ENCODE data around the gene OPA1.

GRCh38 chr3:193701953-193702635 lies 109.1 kb downstream of the OPA1 start:
- TF ChIP-seq CTCF (optimal IDR thresholded peaks at IDR 0.05 in 1 of 3, IDR thresholded peaks at IDR 0.05 in 1 of 3, conservative IDR thresholded peaks at IDR 0.05 in 1 of 3; ENCODE audit: extremely low read depth in 1 of 3, insufficient read depth in 2 of 3, low read length in 3 of 3) (no peak), EZH2 (IDR thresholded peaks at IDR 0.05; ENCODE audit: low read length) (no peak)
